ENCODE data around the gene PCSK1N.

Gene PCSK1N

DNA sequence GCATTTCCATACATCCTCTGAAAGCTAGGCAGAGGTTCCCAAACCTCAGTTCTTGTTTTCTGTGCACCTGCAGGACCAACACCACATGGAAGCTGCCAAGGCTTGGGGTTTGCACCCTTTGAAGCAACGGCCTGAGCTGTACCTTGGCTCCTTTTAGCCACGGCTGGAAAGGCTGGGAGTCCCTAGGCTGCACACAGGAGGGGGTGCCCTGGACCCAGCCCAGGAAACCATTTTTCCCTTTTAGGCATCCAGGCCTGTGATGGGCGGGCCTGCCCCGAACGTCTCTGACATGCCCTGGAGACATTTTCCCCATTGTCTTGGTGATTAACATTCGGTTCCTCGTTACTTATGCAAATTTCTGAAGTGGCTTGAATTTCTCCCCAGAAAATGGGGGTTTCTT, 17.4 kb upstream of the PCSK1N start:
- POLR2A ChIA-PET, result no interaction called here
- TF ChIP-seq FOXM1 (IDR thresholded peaks at IDR 0.05; ENCODE audit: borderline replicate concordance) (no peak), FOXK2 (IDR thresholded peaks at IDR 0.05) (no peak), TARDBP (IDR thresholded peaks at IDR 0.05) (no peak), SP1 (IDR thresholded peaks at IDR 0.05) (no peak), CTBP1 (IDR thresholded peaks at IDR 0.05; ENCODE audit: borderline replicate concordance) (no peak), ARNT (IDR thresholded peaks at IDR 0.05) (no peak), FOXA1 (IDR thresholded peaks at IDR 0.05) (no peak), LEF1 (IDR thresholded peaks at IDR 0.05; ENCODE audit: borderline replicate concordance) (no peak), SUZ12 (IDR thresholded peaks at IDR 0.05) (no peak)
- DNase-seq (ENCODE audit: extremely low spot score), result no peak
- CTCF ChIA-PET, result no interaction called here

DNA sequence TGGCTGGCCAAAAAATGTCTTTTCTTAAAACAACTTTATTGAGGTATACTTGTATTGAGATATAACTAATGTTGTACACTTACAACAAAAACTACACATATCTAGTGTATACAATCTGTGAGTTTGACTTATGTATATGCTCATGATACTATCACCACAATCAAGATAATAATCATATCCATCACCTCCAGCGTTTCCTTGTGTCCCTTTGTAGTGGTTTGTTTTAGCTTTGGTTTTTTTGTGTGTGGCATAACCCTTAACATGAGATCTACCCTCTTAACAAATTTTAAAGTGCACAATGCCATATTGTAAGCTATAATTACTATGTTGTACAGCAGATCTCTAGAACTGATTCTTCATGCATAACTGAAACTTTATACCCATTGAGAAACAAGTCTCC, 13.4 kb upstream of the PCSK1N start:
- TF ChIP-seq FOXM1 (IDR thresholded peaks at IDR 0.05; ENCODE audit: borderline replicate concordance), result no peak
- no peak for TF ChIP-seq NFRKB (IDR thresholded peaks at IDR 0.05)
- TF ChIP-seq FOXK2 (IDR thresholded peaks at IDR 0.05), result no peak
- no peak for TF ChIP-seq TARDBP (IDR thresholded peaks at IDR 0.05)
- no peak for TF ChIP-seq HDGF (IDR thresholded peaks at IDR 0.05; ENCODE audit: borderline replicate concordance)
- TF ChIP-seq FOXA1 (IDR thresholded peaks at IDR 0.05), result no peak
- no peak for TF ChIP-seq ZNF384 (IDR thresholded peaks at IDR 0.05)
- no peak for TF ChIP-seq CTBP1 (IDR thresholded peaks at IDR 0.05; ENCODE audit: borderline replicate concordance)
- no peak for DNase-seq (ENCODE audit: extremely low spot score)
- ChIA-PET POLR2A (no interaction called here), CTCF (no interaction called here)

DNA sequence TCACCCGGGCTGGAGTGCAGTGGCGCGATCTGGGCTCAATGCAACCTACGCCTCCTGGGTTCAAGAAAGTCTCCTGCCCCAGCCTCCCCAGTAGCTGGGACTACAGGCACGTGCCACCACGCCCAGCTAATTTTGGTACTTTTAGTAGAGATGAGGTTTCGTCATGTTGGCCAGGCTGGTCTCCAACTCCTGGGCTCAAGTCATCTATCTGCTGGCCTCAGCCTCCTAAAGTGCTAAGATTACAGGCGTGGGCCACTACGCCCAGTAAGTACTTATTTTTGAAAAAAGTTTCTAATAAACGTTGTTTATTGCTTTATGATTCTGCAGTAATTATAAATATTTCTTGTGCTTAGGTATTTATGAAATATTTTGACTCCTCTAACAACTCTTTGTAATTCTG, 4.3 kb upstream of the PCSK1N start:
- DNase-seq (ENCODE audit: extremely low spot score), result no peak
- ChIA-PET CTCF (no interaction called here), POLR2A (no interaction called here)

DNA sequence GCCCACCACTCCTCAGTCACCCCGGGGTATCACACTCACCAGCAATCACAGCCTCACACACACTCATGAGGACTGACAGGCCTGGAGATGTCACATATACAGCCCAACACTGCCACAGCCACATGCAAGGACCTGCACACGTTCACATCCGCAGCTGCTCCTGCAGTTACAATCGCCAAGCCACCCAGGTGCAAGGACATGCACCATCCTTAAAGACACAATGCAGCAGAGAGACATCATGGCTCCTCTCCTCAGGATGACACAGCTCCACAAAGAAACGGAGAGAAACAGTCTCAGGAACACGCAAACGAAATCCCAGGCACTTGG, 1.1 kb downstream of the PCSK1N start:
- DNase-seq (ENCODE audit: extremely low spot score), result no peak
- TF ChIP-seq BHLHE40 (IDR thresholded peaks at IDR 0.05; ENCODE audit: borderline replicate concordance) (no peak), HDGF (IDR thresholded peaks at IDR 0.05; ENCODE audit: borderline replicate concordance) (no peak), NFRKB (IDR thresholded peaks at IDR 0.05) (no peak), SUZ12 (IDR thresholded peaks at IDR 0.05) (no peak), SP1 (IDR thresholded peaks at IDR 0.05) (no peak), LEF1 (IDR thresholded peaks at IDR 0.05; ENCODE audit: borderline replicate concordance) (no peak), FOXM1 (IDR thresholded peaks at IDR 0.05; ENCODE audit: borderline replicate concordance) (no peak)
- ChIA-PET POLR2A (interaction anchor here (0.9 to 1.9 kb wide), 3 partner anchors 9 to 139 kb away, joined by 3 to 5 read pairs (median 4); partner anchors contain the start of genes PQBP1 and TIMM17B), CTCF (no interaction called here)

More for the DNA sequence above, 4.3 kb upstream of the PCSK1N start:
- TF ChIP-seq L3MBTL2 (conservative IDR thresholded peaks at IDR 0.05), result no peak

DNA sequence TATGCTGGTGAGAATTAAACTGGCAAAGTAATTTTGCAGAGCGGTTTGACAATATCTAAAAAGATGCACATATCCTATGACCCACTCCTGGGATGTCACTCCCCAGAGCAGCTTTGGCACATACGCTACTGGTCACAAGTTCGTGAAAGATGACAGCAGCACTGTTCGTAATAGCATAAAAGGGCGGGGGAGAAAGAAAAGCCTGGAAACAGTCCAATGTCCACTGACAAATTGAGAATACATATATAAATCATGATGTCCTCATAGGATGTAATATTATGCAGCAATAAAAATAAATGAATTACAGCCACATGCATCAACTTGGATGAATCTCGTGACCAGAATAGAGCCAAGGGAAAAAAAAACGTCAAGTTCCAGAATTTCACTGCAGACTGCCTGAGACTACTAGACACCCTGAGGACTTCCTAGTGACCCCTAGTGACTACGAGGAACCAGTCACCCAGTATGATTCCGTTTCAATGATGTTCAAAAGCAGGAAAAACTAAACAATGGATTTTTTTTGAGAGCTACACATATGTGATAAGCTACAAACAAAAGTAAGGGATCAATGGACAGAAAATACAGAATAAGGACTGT, 1.8 kb downstream of the PCSK1N start:
- no peak for DNase-seq (ENCODE audit: extremely low spot score)
- TF ChIP-seq ARNT (IDR thresholded peaks at IDR 0.05) (no peak), SUZ12 (IDR thresholded peaks at IDR 0.05) (no peak), CTBP1 (IDR thresholded peaks at IDR 0.05; ENCODE audit: borderline replicate concordance) (no peak), FOXM1 (IDR thresholded peaks at IDR 0.05; ENCODE audit: borderline replicate concordance) (no peak), ELF4 (IDR thresholded peaks at IDR 0.05) (no peak), BHLHE40 (IDR thresholded peaks at IDR 0.05; ENCODE audit: borderline replicate concordance) (no peak), ZNF384 (IDR thresholded peaks at IDR 0.05) (no peak), HDGF (IDR thresholded peaks at IDR 0.05; ENCODE audit: borderline replicate concordance) (no peak), LEF1 (IDR thresholded peaks at IDR 0.05; ENCODE audit: borderline replicate concordance) (no peak), FOXK2 (IDR thresholded peaks at IDR 0.05) (no peak), NFRKB (IDR thresholded peaks at IDR 0.05) (no peak)
- POLR2A ChIA-PET, result interaction anchor here (1.3 to 1.9 kb wide), 2 partner anchors 64 to 138 kb away, joined by 4 to 5 read pairs; partner anchors contain the start of genes PQBP1 and TIMM17B
- CTCF ChIA-PET, result no interaction called here

DNA sequence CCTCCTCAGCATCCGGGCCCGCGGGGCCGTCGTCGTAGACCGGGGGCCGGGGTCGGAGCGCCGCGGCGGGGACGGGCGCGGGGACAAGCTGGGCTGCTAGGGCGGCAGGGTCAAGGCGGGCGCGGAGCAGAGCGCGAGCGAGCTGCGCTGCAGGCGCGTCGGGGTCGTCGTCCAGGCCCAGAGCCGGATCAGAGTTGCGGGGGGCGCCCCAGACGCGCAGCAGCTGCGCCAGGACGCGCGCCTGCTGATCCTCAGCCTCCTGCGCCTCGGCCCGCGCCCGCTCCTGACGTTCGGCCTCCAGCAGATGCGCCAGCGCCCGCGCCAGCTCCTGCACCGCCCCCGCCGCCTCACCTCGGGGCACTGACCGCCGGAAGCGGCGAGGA, 3.5 kb downstream of the PCSK1N start:
- POLR2A ChIA-PET, result no interaction called here

DNA sequence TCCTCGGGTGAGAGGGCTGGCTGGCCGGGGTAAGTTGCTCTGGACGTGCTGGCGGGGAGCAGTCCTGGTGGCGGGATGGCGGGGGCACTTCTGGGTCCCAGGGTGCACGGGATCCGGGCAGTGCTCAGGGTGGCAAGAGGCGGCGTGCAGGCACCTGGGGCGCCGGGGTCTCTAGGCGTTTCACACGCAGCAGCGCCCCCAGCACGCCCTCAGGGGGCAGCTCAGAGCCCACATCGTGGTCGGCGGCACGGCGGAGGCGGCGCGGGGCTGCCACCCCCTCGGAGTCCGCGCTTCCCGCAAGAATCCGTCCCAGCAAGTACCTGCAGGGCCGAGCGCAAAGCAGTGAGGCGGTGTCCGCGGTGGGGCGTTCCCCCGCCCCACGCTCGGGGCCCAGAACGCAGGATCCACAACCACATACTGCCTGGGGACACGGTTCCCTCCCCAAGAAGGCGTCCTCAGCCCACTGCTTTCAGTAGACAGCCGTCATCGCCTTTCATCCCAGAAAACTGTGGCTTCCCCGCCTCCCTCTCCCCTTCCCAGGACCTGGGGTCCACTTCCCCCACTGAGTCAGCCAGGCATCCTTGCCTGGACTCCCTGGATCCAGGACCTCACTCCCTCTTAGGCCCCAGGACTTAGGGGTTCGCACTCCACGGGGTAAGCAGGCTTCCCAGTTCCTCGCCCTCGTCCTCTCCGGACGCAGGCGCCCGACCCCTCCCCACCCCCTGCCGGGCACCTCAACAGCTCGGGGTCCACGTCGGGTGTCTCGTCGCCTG, 4.1 kb downstream of the PCSK1N start:
- no peak for DNase-seq (ENCODE audit: extremely low spot score)
- ChIA-PET CTCF (no interaction called here), POLR2A (no interaction called here)
- TF ChIP-seq HDGF (IDR thresholded peaks at IDR 0.05; ENCODE audit: borderline replicate concordance) (no peak), FOXM1 (IDR thresholded peaks at IDR 0.05; ENCODE audit: borderline replicate concordance) (no peak), CTBP1 (IDR thresholded peaks at IDR 0.05; ENCODE audit: borderline replicate concordance) (no peak), TARDBP (IDR thresholded peaks at IDR 0.05) (no peak), FOXK2 (IDR thresholded peaks at IDR 0.05) (no peak), NFRKB (IDR thresholded peaks at IDR 0.05) (no peak), ARNT (IDR thresholded peaks at IDR 0.05) (no peak)

More for the DNA sequence above, 3.5 kb downstream of the PCSK1N start:
- CTCF ChIA-PET, result no interaction called here
- DNase-seq (ENCODE audit: extremely low spot score), result no peak
- TF ChIP-seq TARDBP (IDR thresholded peaks at IDR 0.05), result no peak
- TF ChIP-seq LEF1 (IDR thresholded peaks at IDR 0.05; ENCODE audit: borderline replicate concordance), result no peak
- no peak for TF ChIP-seq SUZ12 (IDR thresholded peaks at IDR 0.05)
- no peak for TF ChIP-seq FOXK2 (IDR thresholded peaks at IDR 0.05)
- no peak for TF ChIP-seq ARNT (IDR thresholded peaks at IDR 0.05)
- no peak for TF ChIP-seq L3MBTL2 (conservative IDR thresholded peaks at IDR 0.05)
- TF ChIP-seq, protein P1, sequence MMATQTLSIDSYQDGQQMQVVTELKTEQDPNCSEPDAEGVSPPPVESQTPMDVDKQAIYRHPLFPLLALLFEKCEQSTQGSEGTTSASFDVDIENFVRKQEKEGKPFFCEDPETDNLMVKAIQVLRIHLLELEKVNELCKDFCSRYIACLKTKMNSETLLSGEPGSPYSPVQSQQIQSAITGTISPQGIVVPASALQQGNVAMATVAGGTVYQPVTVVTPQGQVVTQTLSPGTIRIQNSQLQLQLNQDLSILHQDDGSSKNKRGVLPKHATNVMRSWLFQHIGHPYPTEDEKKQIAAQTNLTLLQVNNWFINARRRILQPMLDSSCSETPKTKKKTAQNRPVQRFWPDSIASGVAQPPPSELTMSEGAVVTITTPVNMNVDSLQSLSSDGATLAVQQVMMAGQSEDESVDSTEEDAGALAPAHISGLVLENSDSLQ (IDR thresholded peaks at IDR 0.05), result no peak
- no peak for TF ChIP-seq FOXA1 (IDR thresholded peaks at IDR 0.05)
- TF ChIP-seq NFRKB (IDR thresholded peaks at IDR 0.05), result no peak
- no peak for TF ChIP-seq FOXM1 (IDR thresholded peaks at IDR 0.05; ENCODE audit: borderline replicate concordance)
- no peak for TF ChIP-seq BHLHE40 (IDR thresholded peaks at IDR 0.05; ENCODE audit: borderline replicate concordance)
- TF ChIP-seq HDGF (IDR thresholded peaks at IDR 0.05; ENCODE audit: borderline replicate concordance), result no peak
- TF ChIP-seq CTBP1 (IDR thresholded peaks at IDR 0.05; ENCODE audit: borderline replicate concordance), result no peak

Data from HEK293T (cell line).